ENCODE data around the gene WDR7. TPM values are rescaled to one million over a fixed set of nuclear protein-coding genes. Genes with fewer than 3 reads are reported as not detected.

The WDR7 gene
- total RNA-seq, 1 experiment from 2014 or later, result 11.5 TPM

DNA sequence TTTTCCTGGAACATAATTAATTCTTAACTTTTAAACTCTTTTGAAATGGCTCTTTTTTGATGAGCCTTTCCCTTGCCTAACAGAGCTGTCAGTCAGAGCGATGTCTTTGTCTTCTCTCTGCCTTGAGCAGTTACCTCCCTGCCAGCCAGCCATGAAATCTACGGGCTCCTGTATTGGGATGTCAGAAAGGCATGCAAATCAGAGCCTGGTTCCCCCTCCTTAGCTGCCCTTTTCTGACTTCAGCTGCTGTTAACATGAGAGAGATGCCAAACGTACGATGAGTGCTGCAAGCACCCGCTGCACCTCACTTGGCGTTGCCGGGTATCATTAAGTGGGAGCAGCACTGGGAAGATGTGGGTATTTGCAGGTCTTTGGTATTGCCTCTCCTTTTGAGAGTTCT is 364.3 kb downstream of the WDR7 start:
- Histone ChIP-seq H2AFZ (ENCODE audit: low read depth, low read length, poor library complexity, severe bottlenecking) (no peak overlapping the region), H3K27me3 (ENCODE audit: insufficient read depth, low read length) (no peaks in the 10 kb centered on the region), H3K9ac (ENCODE audit: low read length) (no peak overlapping the region), H3K9me3 (ENCODE audit: control insufficient read depth in 1 of 2, insufficient read depth in 1 of 2, low read depth in 1 of 2, low read length in 2 of 2) (no peaks in the 10 kb centered on the region), H4K20me1 (ENCODE audit: insufficient read depth) (no peaks in the 10 kb centered on the region), H3K4me2 (ENCODE audit: low read length) (no peak overlapping the region), H3K4me3 (replicated peaks in 1 of 2; ENCODE audit: low read depth in 1 of 2, low read length in 2 of 2) (no peak overlapping the region), H3K27ac (ENCODE audit: low read depth, low read length) (no peak overlapping the region), H3K4me1 (ENCODE audit: control insufficient read depth in 1 of 2, insufficient read depth in 2 of 2, low read length in 2 of 2) (no peaks in the 10 kb centered on the region), H3K79me2 (ENCODE audit: insufficient read depth, low read length) (no peaks in the 10 kb centered on the region), H3K36me3 (ENCODE audit: control insufficient read depth in 1 of 2, insufficient read depth in 2 of 2, low read length in 2 of 2) (no peaks in the 10 kb centered on the region), H3K9me2 (ENCODE audit: insufficient read depth) (no peaks in the 10 kb centered on the region)
- ATAC-seq, result no peak
- CTCF ChIA-PET, result no interaction called here
- DNase-seq (ENCODE audit: low read depth, low spot score), result no peak
- POLR2A ChIA-PET, result no interaction called here
- intact Hi-C loops (cut with micrococcal nuclease), result no loop called here
- BruUV-seq (replicated peaks), result no TSS peak
- RAD21 ChIA-PET (ENCODE audit: low non-redundant PET in 1 of 2, low total read pairs in 2 of 2, uncharacterized antibody in 2 of 2, unreplicated experiment in 2 of 2), result no interaction called here
- no peak for TF ChIP-seq EZH2phosphoT487 (IDR thresholded peaks at IDR 0.05; ENCODE audit: borderline replicate concordance)
- TF ChIP-seq CEBPB (IDR thresholded peaks at IDR 0.05; ENCODE audit: low read depth), result no peak
- no peak for TF ChIP-seq SIN3A (IDR thresholded peaks at IDR 0.05; ENCODE audit: low read depth)
- TF ChIP-seq SP1 (IDR thresholded peaks at IDR 0.05; ENCODE audit: low read depth), result no peak
- TF ChIP-seq, protein P1, sequence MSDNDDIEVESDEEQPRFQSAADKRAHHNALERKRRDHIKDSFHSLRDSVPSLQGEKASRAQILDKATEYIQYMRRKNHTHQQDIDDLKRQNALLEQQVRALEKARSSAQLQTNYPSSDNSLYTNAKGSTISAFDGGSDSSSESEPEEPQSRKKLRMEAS (IDR thresholded peaks at IDR 0.05), result no peak
- no peak for TF ChIP-seq EZH2 (IDR thresholded peaks at IDR 0.05)
- no peak for TF ChIP-seq ZFX (IDR thresholded peaks at IDR 0.05)
- TF ChIP-seq POLR2AphosphoS5 (IDR thresholded peaks at IDR 0.05; ENCODE audit: low read depth, low read length), result no peak
- no peak for TF ChIP-seq CBX3 (IDR thresholded peaks at IDR 0.05; ENCODE audit: low read depth)
- no peak for TF ChIP-seq CTCF (IDR thresholded peaks at IDR 0.05 in 2 of 3, conservative IDR thresholded peaks at IDR 0.05 in 1 of 3; ENCODE audit: borderline replicate concordance in 1 of 3, insufficient read depth in 1 of 3, low read depth in 2 of 3, low read length in 2 of 3)
- TF ChIP-seq ZNF274 (IDR thresholded peaks at IDR 0.05; ENCODE audit: low read depth, low read length), result no peak
